Lower lobe of right lung (tissue), 2 donors: ENCODE results near the gene CREB3L2. TPM values are rescaled to one million over a fixed set of nuclear protein-coding genes. Genes with fewer than 3 reads are reported as not detected.

ENCODE experiments used
- ATAC-seq, 2 donors: fragments of 200-7000 bp; cut with Tn5 transposase; one replicate each; pipeline ENCODE4 v1.9.1; 2020 to 2022; ENCODE audit warnings: mild to moderate bottlenecking in 2 of 2, moderate library complexity in 2 of 2
- DNase-seq: peaks from one replicate; pipeline ENCODE4 v3.0.0-alpha.2; 2020
- H3K27ac ChIP-seq: fragments of 200-600 bp; one replicate; pipeline ENCODE4 v1.8.0; 2022
- H3K27me3 ChIP-seq: fragments of 200-600 bp; one replicate; pipeline ENCODE4 v1.8.0; 2022; ENCODE audit warnings: low read depth
- H3K36me3 ChIP-seq: fragments of 200-600 bp; one replicate; pipeline ENCODE4 v1.8.0; 2022; ENCODE audit warnings: mild to moderate bottlenecking
- H3K4me1 ChIP-seq: fragments of 200-600 bp; one replicate; pipeline ENCODE4 v1.8.0; 2022
- H3K4me3 ChIP-seq: fragments of 200-600 bp; one replicate; pipeline ENCODE4 v1.8.0; 2022; ENCODE audit warnings: mild to moderate bottlenecking
- H3K9me3 ChIP-seq: fragments of 200-600 bp; one replicate; pipeline ENCODE4 v1.8.0; 2022
- CTCF ChIP-seq: fragments of 200-600 bp; IDR thresholded peaks from one replicate; pipeline ENCODE4 v1.8.0; 2022; ENCODE audit warnings: antibody characterized with exemption, mild to moderate bottlenecking
- intact Hi-C: fragments of 100-400 bp; cut with DNase I; formaldehyde crosslinking; loops from one replicate; pipeline ENCODE4 v1.11.0; 2022
- total RNA-seq: library from RNA; stranded (reverse); fragmentation: NEBNext Ultra II Directional; extraction: Animal tissue kit (Norgen Biotek cat#: 25700); gene quantifications from one replicate; pipeline ENCODE4 v1.2.1, GENCODE V29; 2021
- donor health status: DM: no; HTN: yes; CAD: no; lungs with severe emphysema.

CREB3L2 gene
- total RNA-seq, 1 donor from 2014 or later: 48.9 TPM

GRCh38 chr7:137880432-137880831 lies 121.5 kb downstream of the CREB3L2 start:
- intact Hi-C loops: no loop called here
- no peak overlapping the region for H3K4me3 ChIP-seq
- H3K27me3 ChIP-seq: no peaks in the 10 kb centered on the region
- H3K36me3 ChIP-seq: peaks cover 88% of the 10 kb centered on the region
- no peak for TF ChIP-seq CTCF
- H3K27ac ChIP-seq: no peak overlapping the region
- H3K9me3 ChIP-seq: no peaks in the 10 kb centered on the region
- DNase-seq (no peak), ATAC-seq (no peak)
- peaks cover 6% of the 10 kb centered on the region for H3K4me1 ChIP-seq

GRCh38 chr7:137879357-137880158 lies 122.3 kb downstream of the CREB3L2 start:
- no peak overlapping the region for H3K27ac ChIP-seq
- no peak for DNase-seq
- intact Hi-C loops: no loop called here
- TF ChIP-seq CTCF: no peak
- no peaks in the 10 kb centered on the region for H3K9me3 ChIP-seq
- no peak for ATAC-seq
- no peaks in the 10 kb centered on the region for H3K27me3 ChIP-seq
- H3K36me3 ChIP-seq: peaks cover 85% of the 10 kb centered on the region
- H3K4me1 ChIP-seq: peaks cover 6% of the 10 kb centered on the region
- H3K4me3 ChIP-seq: no peak overlapping the region

- H3K27ac ChIP-seq: no peak overlapping the region
- intact Hi-C loops: no loop called here
- no peak for TF ChIP-seq CTCF
- DNase-seq: peak; percentile 56
- H3K9me3 ChIP-seq: no peaks in the 10 kb centered on the region
- no peak overlapping the region for H3K4me3 ChIP-seq
- peaks cover 84% of the 10 kb centered on the region for H3K36me3 ChIP-seq
- ATAC-seq: peak; percentile 53 to 66
- peaks cover 6% of the 10 kb centered on the region for H3K4me1 ChIP-seq
- no peaks in the 10 kb centered on the region for H3K27me3 ChIP-seq
These were observed 123.4 kb downstream of the CREB3L2 start for GRCh38 chr7:137878333-137878961.

- H3K4me3 ChIP-seq: no peak overlapping the region
- no peaks in the 10 kb centered on the region for H3K9me3 ChIP-seq
- no peak for TF ChIP-seq CTCF
- intact Hi-C loops: no loop called here
- no peak for DNase-seq
- no peaks in the 10 kb centered on the region for H3K27me3 ChIP-seq
- H3K36me3 ChIP-seq: peaks cover 80% of the 10 kb centered on the region
- H3K4me1 ChIP-seq: peaks cover 6% of the 10 kb centered on the region
- no peak for ATAC-seq
- no peak overlapping the region for H3K27ac ChIP-seq
These were observed 124.7 kb downstream of the CREB3L2 start for GRCh38 chr7:137877027-137877675.

GRCh38 chr7:137875746-137876145 lies 126.1 kb downstream of the CREB3L2 start:
- Histone ChIP-seq H3K9me3 (no peaks in the 10 kb centered on the region), H3K36me3 (peaks cover 66% of the 10 kb centered on the region), H3K27me3 (no peaks in the 10 kb centered on the region), H3K27ac (no peak overlapping the region), H3K4me1 (peaks cover 6% of the 10 kb centered on the region), H3K4me3 (no peak overlapping the region)
- no peak for TF ChIP-seq CTCF
- ATAC-seq: no peak
- intact Hi-C loops: no loop called here
- no peak for DNase-seq
